Activated CD4-positive, alpha-beta memory T cell treated with anti-CD3 and anti-CD28 coated beads, Interleukin-2, amount 10 ng/mL, durations not matched to agents 7 days and 5 days (primary cell): ENCODE results near the gene SEPTIN7. TPM values are rescaled to one million over a fixed set of nuclear protein-coding genes. Genes with fewer than 3 reads are reported as not detected.

Experiments used
- CTCF ChIA-PET: fragments of 350-600 bp; sonication (Branson Sonifier 250); formaldehyde crosslinking; loops from one replicate; lab custom pipeline; 2021; ENCODE audit warnings: antibody characterized with exemption, inconsistent platforms; lab: Charles Lee
- POLR2A ChIA-PET: fragments of 350-600 bp; sonication (Branson Sonifier 250); formaldehyde crosslinking; loops from one replicate; lab custom pipeline; 2021; ENCODE audit warnings: antibody characterized with exemption; lab: Charles Lee
- DNase-seq: peaks from one replicate; pipeline ENCODE4 v3.0.0-alpha.2; 2020
- H3K27ac Mint-ChIP-seq: one replicate; pipeline ENCODE4 v1.8.0; 2021; ENCODE audit warnings: mild to moderate bottlenecking, mixed read lengths
- H3K27me3 Mint-ChIP-seq: one replicate; pipeline ENCODE4 v1.8.0; 2021; ENCODE audit warnings: mixed read lengths
- H3K36me3 Mint-ChIP-seq: one replicate; pipeline ENCODE4 v1.8.0; 2021; ENCODE audit warnings: low read depth, mixed read lengths
- H3K4me1 Mint-ChIP-seq: one replicate; pipeline ENCODE4 v1.8.0; 2021; ENCODE audit warnings: mixed read lengths
- H3K4me3 Mint-ChIP-seq: one replicate; pipeline ENCODE4 v1.8.0; 2021; ENCODE audit warnings: mild to moderate bottlenecking, mixed read lengths
- H3K9me3 Mint-ChIP-seq: one replicate; pipeline ENCODE4 v1.8.0; 2021; ENCODE audit warnings: mixed read lengths
- total RNA-seq, 2 experiments: library from RNA; stranded (reverse); gene quantifications; one replicate each; pipeline ENCODE4 v1.2.3, GENCODE V29; 2021

The SEPTIN7 gene
- total RNA-seq, 2 experiments from 2014 or later: 237 to 241 TPM

GRCh38 chr7:35799846-35800717, 775 bp upstream of the SEPTIN7 start:
- ChIA-PET POLR2A (interaction anchor here (0.8 to 7.7 kb wide), 32 partner anchors 8 to 589 kb away, joined by 3 to 295 read pairs (median 6); partner anchors contain the start of genes ANLN and HERPUD2), CTCF (interaction anchor here (1.0 to 2.8 kb wide), 11 partner anchors 13 to 111 kb away, joined by 3 to 15 read pairs (median 6); partner anchors contain the start of gene HERPUD2)
- peak overlapping the region; percentile 90 for H3K27ac Mint-ChIP-seq
- H3K9me3 Mint-ChIP-seq: no peaks in the 10 kb centered on the region
- H3K4me3 Mint-ChIP-seq: peak overlapping the region; percentile 95
- peaks cover 3% of the 10 kb centered on the region for H3K27me3 Mint-ChIP-seq
- H3K4me1 Mint-ChIP-seq: peaks cover 32% of the 10 kb centered on the region
- peaks cover 19% of the 10 kb centered on the region for H3K36me3 Mint-ChIP-seq
- peak; percentile 87 for DNase-seq

- CTCF ChIA-PET: interaction anchor here (1.0 to 2.8 kb wide), 14 partner anchors 14 to 113 kb away, joined by 3 to 15 read pairs (median 4); partner anchors contain the start of gene HERPUD2
- H3K27me3 Mint-ChIP-seq: no peaks in the 10 kb centered on the region
- peaks cover 44% of the 10 kb centered on the region for H3K4me1 Mint-ChIP-seq
- H3K36me3 Mint-ChIP-seq: peaks cover 24% of the 10 kb centered on the region
- peak overlapping the region; percentile 95 for H3K4me3 Mint-ChIP-seq
- no peaks in the 10 kb centered on the region for H3K9me3 Mint-ChIP-seq
- DNase-seq: peak; percentile 79
- H3K27ac Mint-ChIP-seq: peak overlapping the region; percentile 90
- POLR2A ChIA-PET: interaction anchor here (0.6 to 7.7 kb wide), 35 partner anchors 9 to 588 kb away, joined by 3 to 295 read pairs (median 5); partner anchors contain the start of genes ANLN and HERPUD2
Observed at GRCh38 chr7:35801392-35802101, 690 bp downstream of the SEPTIN7 start.

GRCh38 chr7:35802102-35802466, 1.2 kb downstream of the SEPTIN7 start:
- H3K4me1 Mint-ChIP-seq: peaks cover 49% of the 10 kb centered on the region
- ChIA-PET CTCF (interaction anchor here (1.0 to 2.8 kb wide), 10 partner anchors 32 to 110 kb away, joined by 3 to 15 read pairs (median 4); partner anchors contain the start of gene HERPUD2), POLR2A (interaction anchor here (1.5 to 7.7 kb wide), 13 partner anchors 10 to 126 kb away, joined by 3 to 295 read pairs (median 14); partner anchors contain the start of gene HERPUD2)

GRCh38 chr7:35802649-35803048, 1.8 kb downstream of the SEPTIN7 start:
- Mint-ChIP-seq H3K4me3 (peak overlapping the region; percentile 95), H3K9me3 (no peaks in the 10 kb centered on the region), H3K27ac (peak overlapping the region; percentile 90), H3K27me3 (no peaks in the 10 kb centered on the region), H3K4me1 (peaks cover 49% of the 10 kb centered on the region), H3K36me3 (peaks cover 24% of the 10 kb centered on the region)
- POLR2A ChIA-PET: interaction anchor here (0.6 to 7.7 kb wide), 10 partner anchors 10 to 917 kb away, joined by 3 to 295 read pairs (median 18); partner anchors contain the start of gene HERPUD2
- no peak for DNase-seq
- CTCF ChIA-PET: interaction anchor here (1.0 to 2.2 kb wide), 8 partner anchors 31 to 93 kb away, joined by 3 to 9 read pairs (median 3); no protein-coding TSS in a partner anchor

More at GRCh38 chr7:35802102-35802466, 1.2 kb downstream of the SEPTIN7 start:
- no peaks in the 10 kb centered on the region for H3K9me3 Mint-ChIP-seq
- H3K4me3 Mint-ChIP-seq: peak overlapping the region; percentile 95
- H3K27ac Mint-ChIP-seq: peak overlapping the region; percentile 90
- H3K27me3 Mint-ChIP-seq: no peaks in the 10 kb centered on the region
- no peak for DNase-seq
- H3K36me3 Mint-ChIP-seq: peaks cover 24% of the 10 kb centered on the region

- peaks cover 38% of the 10 kb centered on the region for H3K36me3 Mint-ChIP-seq
- H3K4me3 Mint-ChIP-seq: no peak overlapping the region
- peaks cover 58% of the 10 kb centered on the region for H3K4me1 Mint-ChIP-seq
- H3K9me3 Mint-ChIP-seq: peaks cover 1% of the 10 kb centered on the region
- ChIA-PET POLR2A (interaction anchor here (1.4 to 7.7 kb wide), 2 partner anchors 81 to 111 kb away, joined by 3 to 295 read pairs; partner anchors contain the start of gene HERPUD2), CTCF (interaction anchor here (1.2 kb wide), 1 partner anchor 69 kb away, joined by 5 read pairs; no protein-coding TSS in a partner anchor)
- H3K27ac Mint-ChIP-seq: no peak overlapping the region
- no peaks in the 10 kb centered on the region for H3K27me3 Mint-ChIP-seq
- DNase-seq: no peak
Observed at GRCh38 chr7:35804231-35804970, 3.5 kb downstream of the SEPTIN7 start.

- Mint-ChIP-seq H3K27me3 (no peaks in the 10 kb centered on the region), H3K4me1 (peaks cover 59% of the 10 kb centered on the region), H3K36me3 (peaks cover 49% of the 10 kb centered on the region), H3K9me3 (peaks cover 2% of the 10 kb centered on the region), H3K4me3 (no peak overlapping the region), H3K27ac (no peak overlapping the region)
- ChIA-PET POLR2A (interaction anchor here (1.4 to 7.7 kb wide), 2 partner anchors 83 to 112 kb away, joined by 3 to 295 read pairs; partner anchors contain the start of gene HERPUD2), CTCF (no interaction called here)
- no peak for DNase-seq
Observed at GRCh38 chr7:35805876-35806275, 5.0 kb downstream of the SEPTIN7 start.

- DNase-seq: no peak
- H3K27ac Mint-ChIP-seq: no peak overlapping the region
- H3K9me3 Mint-ChIP-seq: peaks cover 11% of the 10 kb centered on the region
- ChIA-PET CTCF (no interaction called here), POLR2A (no interaction called here)
- H3K36me3 Mint-ChIP-seq: peaks cover 62% of the 10 kb centered on the region
- no peaks in the 10 kb centered on the region for H3K27me3 Mint-ChIP-seq
- no peak overlapping the region for H3K4me3 Mint-ChIP-seq
- H3K4me1 Mint-ChIP-seq: peaks cover 60% of the 10 kb centered on the region
Observed at GRCh38 chr7:35816514-35816913, 15.7 kb downstream of the SEPTIN7 start.

GRCh38 chr7:35817181-35817580, 16.3 kb downstream of the SEPTIN7 start:
- no peak overlapping the region for H3K4me3 Mint-ChIP-seq
- H3K27me3 Mint-ChIP-seq: no peaks in the 10 kb centered on the region
- no peak for DNase-seq
- peaks cover 62% of the 10 kb centered on the region for H3K36me3 Mint-ChIP-seq
- ChIA-PET POLR2A (no interaction called here), CTCF (no interaction called here)
- no peak overlapping the region for H3K27ac Mint-ChIP-seq
- H3K9me3 Mint-ChIP-seq: peaks cover 11% of the 10 kb centered on the region
- H3K4me1 Mint-ChIP-seq: peaks cover 60% of the 10 kb centered on the region

GRCh38 chr7:35817930-35818329, 17.1 kb downstream of the SEPTIN7 start:
- Mint-ChIP-seq H3K27me3 (no peaks in the 10 kb centered on the region), H3K4me1 (peaks cover 64% of the 10 kb centered on the region), H3K9me3 (peaks cover 11% of the 10 kb centered on the region), H3K36me3 (peaks cover 68% of the 10 kb centered on the region), H3K27ac (no peak overlapping the region), H3K4me3 (no peak overlapping the region)
- no peak for DNase-seq
- POLR2A ChIA-PET: no interaction called here
- CTCF ChIA-PET: no interaction called here

GRCh38 chr7:35818513-35818912, 17.7 kb downstream of the SEPTIN7 start:
- peaks cover 68% of the 10 kb centered on the region for H3K36me3 Mint-ChIP-seq

GRCh38 chr7:35819310-35819709, 18.5 kb downstream of the SEPTIN7 start:
- H3K9me3 Mint-ChIP-seq: peaks cover 11% of the 10 kb centered on the region
- no peak overlapping the region for H3K4me3 Mint-ChIP-seq
- H3K27ac Mint-ChIP-seq: peak overlapping the region; percentile 10
- CTCF ChIA-PET: interaction anchor here (1.2 to 1.3 kb wide), 2 partner anchors 18 to 29 kb away, joined by 3 to 6 read pairs; partner anchors contain the start of gene SEPTIN7
- POLR2A ChIA-PET: interaction anchor here (1.2 to 2.4 kb wide), 2 partner anchors 18 to 124 kb away, joined by 4 to 22 read pairs; partner anchors contain the start of genes HERPUD2 and SEPTIN7
- peaks cover 66% of the 10 kb centered on the region for H3K4me1 Mint-ChIP-seq
- peaks cover 63% of the 10 kb centered on the region for H3K36me3 Mint-ChIP-seq
- DNase-seq: no peak
- H3K27me3 Mint-ChIP-seq: no peaks in the 10 kb centered on the region

More at GRCh38 chr7:35818513-35818912, 17.7 kb downstream of the SEPTIN7 start:
- ChIA-PET POLR2A (interaction anchor here (2.4 kb wide), 1 partner anchor 17 kb away, joined by 22 read pairs; the partner anchor contains the start of gene SEPTIN7), CTCF (no interaction called here)
- no peak for DNase-seq
- Mint-ChIP-seq H3K27me3 (no peaks in the 10 kb centered on the region), H3K4me3 (no peak overlapping the region), H3K4me1 (peaks cover 64% of the 10 kb centered on the region), H3K9me3 (peaks cover 11% of the 10 kb centered on the region), H3K27ac (peak overlapping the region; percentile 21)
